Activated CD4-positive, alpha-beta T cell treated with anti-CD3 and anti-CD28 coated beads for 36 hours (primary cell): ENCODE results near the gene LHX8. TPM values are rescaled to one million over a fixed set of nuclear protein-coding genes. Genes with fewer than 3 reads are reported as not detected.
"Not testable (repeated sequence)": the region's sequence is repeated elsewhere in the genome, so short reads cannot be mapped to it uniquely, and the experiment has no call there.

Experiments
- ATAC-seq: fragments of 200-7000 bp; cut with Tn5 transposase; one replicate; pipeline ENCODE4 v1.10.0; 2021; ENCODE audit warnings: mild to moderate bottlenecking, moderate library complexity
- CTCF ChIA-PET: fragments of 350-600 bp; sonication (Branson Sonifier 250); formaldehyde crosslinking; loops from one replicate; lab custom pipeline; 2021; ENCODE audit warnings: antibody characterized with exemption; lab: Charles Lee
- POLR2A ChIA-PET: fragments of 350-600 bp; sonication (Branson Sonifier 250); formaldehyde crosslinking; loops from one replicate; lab custom pipeline; 2021; ENCODE audit warnings: antibody characterized with exemption, inconsistent platforms; lab: Charles Lee
- DNase-seq: peaks from one replicate; pipeline ENCODE4 v3.0.0-alpha.2; 2020
- H3K27ac Mint-ChIP-seq: one replicate; pipeline ENCODE4 v1.8.0; 2021; ENCODE audit warnings: mixed read lengths
- H3K27me3 Mint-ChIP-seq: one replicate; pipeline ENCODE4 v1.8.0; 2021; ENCODE audit warnings: mixed read lengths
- H3K36me3 Mint-ChIP-seq: one replicate; pipeline ENCODE4 v1.8.0; 2021; ENCODE audit warnings: low read depth, mixed read lengths
- H3K4me1 Mint-ChIP-seq: one replicate; pipeline ENCODE4 v1.8.0; 2021; ENCODE audit warnings: mixed read lengths
- H3K4me3 Mint-ChIP-seq: one replicate; pipeline ENCODE4 v1.8.0; 2021; ENCODE audit warnings: mild to moderate bottlenecking, moderate library complexity, mixed read lengths
- H3K9me3 Mint-ChIP-seq: one replicate; pipeline ENCODE4 v1.8.0; 2021; ENCODE audit warnings: low read depth, mixed read lengths
- intact Hi-C, 2 experiments: fragments of 100-400 bp; cut with DNase I in 1 of 2; cut with micrococcal nuclease in 1 of 2; formaldehyde crosslinking; loops; one replicate each; pipeline versions ENCODE4 v1.14.2 to v1.15.1; 2022 to 2024; cut with DNase I, micrococcal nuclease
- total RNA-seq, 2 experiments: library from RNA; stranded (reverse); gene quantifications; one replicate each; pipeline ENCODE4 v1.2.3, GENCODE V29; 2021

LHX8 gene
- total RNA-seq, 2 experiments from 2014 or later = not detected

GRCh38 chr1:75172556-75172955 is 38.4 kb downstream of the LHX8 start:
- ATAC-seq (no peak), DNase-seq (no peak)
- ChIA-PET CTCF (interaction anchor here (1.1 to 1.6 kb wide), 2 partner anchors 10 to 12 kb away, joined by 3 to 4 read pairs; no protein-coding TSS in a partner anchor), POLR2A (no interaction called here)
- Mint-ChIP-seq H3K36me3 (no peaks in the 10 kb centered on the region), H3K4me3 (no peak overlapping the region), H3K9me3 (peaks cover 6% of the 10 kb centered on the region), H3K4me1 (no peaks in the 10 kb centered on the region), H3K27ac (no peak overlapping the region), H3K27me3 (no peaks in the 10 kb centered on the region)
- intact Hi-C loops = no loop called here

DNA sequence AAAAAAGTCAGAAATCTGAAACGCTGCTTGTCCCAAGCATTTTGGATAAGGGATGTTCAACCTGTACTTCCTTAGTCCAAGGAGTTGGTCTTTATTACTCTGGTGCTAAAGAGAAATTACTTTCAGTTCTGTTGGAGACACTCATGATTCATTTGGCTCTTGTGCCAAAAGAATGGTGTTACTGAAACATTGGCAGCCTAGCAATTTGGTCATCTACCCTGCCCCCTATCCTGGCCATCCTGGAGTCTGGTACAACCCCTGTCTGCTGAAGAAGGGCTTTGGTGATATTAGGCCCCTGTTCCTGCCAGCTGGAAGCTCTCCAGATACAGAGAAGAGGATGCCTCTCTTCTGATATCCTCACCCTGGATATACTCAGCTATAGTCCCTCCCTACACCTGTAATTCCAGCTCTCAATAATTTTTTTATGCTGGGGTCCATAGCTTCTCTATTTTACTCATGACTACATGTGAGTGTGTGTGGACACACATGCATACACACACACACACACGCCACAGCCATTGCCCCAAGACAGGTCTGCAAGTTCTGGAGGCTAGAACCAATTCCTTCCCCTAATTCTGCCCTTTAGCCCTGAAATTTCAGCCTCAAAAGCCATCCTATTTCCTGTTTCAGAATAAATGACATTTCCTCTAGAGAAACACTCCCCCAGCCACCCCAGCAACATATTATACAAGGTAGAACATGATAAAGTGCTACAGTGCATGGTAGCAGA is 40.0 kb downstream of the LHX8 start:
- H3K27ac Mint-ChIP-seq = no peak overlapping the region
- intact Hi-C loops = no loop called here
- ChIA-PET POLR2A (no interaction called here), CTCF (no interaction called here)
- H3K27me3 Mint-ChIP-seq = no peaks in the 10 kb centered on the region
- DNase-seq (no peak), ATAC-seq (no peak)
- no peaks in the 10 kb centered on the region for H3K36me3 Mint-ChIP-seq
- peaks cover 6% of the 10 kb centered on the region for H3K9me3 Mint-ChIP-seq
- H3K4me1 Mint-ChIP-seq = no peaks in the 10 kb centered on the region
- no peak overlapping the region for H3K4me3 Mint-ChIP-seq

- H3K9me3 Mint-ChIP-seq, H3K4me1 Mint-ChIP-seq, POLR2A ChIA-PET, ATAC-seq, intact Hi-C loops, H3K27ac Mint-ChIP-seq, H3K36me3 Mint-ChIP-seq, H3K4me3 Mint-ChIP-seq, H3K27me3 Mint-ChIP-seq, DNase-seq: not testable (repeated sequence)
- CTCF ChIA-PET = interaction anchor here (1.1 kb wide), 1 partner anchor 21 kb away, joined by 3 read pairs; no protein-coding TSS in a partner anchor
Observed at GRCh38 chr1:75181214-75181955, 47.2 kb downstream of the LHX8 start.

- DNase-seq (no peak), ATAC-seq (no peak)
- no peak overlapping the region for H3K4me3 Mint-ChIP-seq
- no peaks in the 10 kb centered on the region for H3K36me3 Mint-ChIP-seq
- no peaks in the 10 kb centered on the region for H3K4me1 Mint-ChIP-seq
- peaks cover 2% of the 10 kb centered on the region for H3K27me3 Mint-ChIP-seq
- H3K9me3 Mint-ChIP-seq = no peaks in the 10 kb centered on the region
- no peak overlapping the region for H3K27ac Mint-ChIP-seq
- ChIA-PET POLR2A (no interaction called here), CTCF (interaction anchor here (0.6 kb wide), 1 partner anchor 25 kb away, joined by 3 read pairs; no protein-coding TSS in a partner anchor)
- intact Hi-C loops = no loop called here
Observed at GRCh38 chr1:75188892-75189291, 54.7 kb downstream of the LHX8 start.

DNA sequence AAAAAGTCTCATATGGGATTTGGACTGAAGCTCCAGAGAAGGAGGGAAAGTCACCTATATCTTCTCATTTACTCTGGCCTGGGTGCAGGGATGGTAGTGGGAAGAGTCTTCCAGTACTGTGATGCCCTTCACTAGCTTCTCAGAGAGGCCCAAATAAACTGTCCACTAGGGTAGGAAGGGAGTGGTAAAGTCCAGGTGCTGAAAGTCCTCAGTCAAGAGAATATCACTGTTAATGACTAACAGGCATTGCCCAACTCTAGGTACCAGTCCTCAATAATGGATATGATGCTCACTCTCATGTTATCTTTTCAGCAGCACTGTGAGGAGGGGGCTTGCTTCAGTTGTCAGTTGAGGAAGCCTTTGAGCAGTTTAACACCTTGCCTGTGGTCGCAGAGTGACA is 64.0 kb downstream of the LHX8 start:
- Mint-ChIP-seq H3K27ac (no peak overlapping the region), H3K4me1 (no peaks in the 10 kb centered on the region), H3K36me3 (no peaks in the 10 kb centered on the region), H3K27me3 (no peaks in the 10 kb centered on the region), H3K9me3 (no peaks in the 10 kb centered on the region), H3K4me3 (no peak overlapping the region)
- ChIA-PET CTCF (no interaction called here), POLR2A (no interaction called here)
- ATAC-seq (no peak), DNase-seq (no peak)
- intact Hi-C loops = loop anchor here in 1 of 2 experiments (10.0 kb wide), 1 partner anchor 403 kb away; no protein-coding TSS in a partner anchor

DNA sequence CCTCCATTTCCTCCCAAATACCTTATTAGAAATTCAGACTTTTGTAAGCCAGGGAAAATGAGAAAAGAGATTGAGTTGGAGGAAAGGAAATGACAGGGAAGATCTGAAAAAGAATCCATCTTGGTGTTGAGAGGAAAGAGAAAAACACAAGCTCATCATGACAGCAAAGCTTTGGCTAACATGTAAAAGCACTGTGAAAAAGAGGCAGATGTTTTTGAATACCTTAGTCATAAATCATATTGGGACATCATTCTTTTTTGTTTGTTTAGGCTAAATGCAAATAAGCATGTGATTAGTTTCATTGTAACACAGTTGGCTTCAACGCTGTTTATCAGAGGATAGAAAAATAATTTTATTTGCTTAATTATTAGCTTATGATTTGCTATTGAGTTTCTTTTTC is 64.6 kb downstream of the LHX8 start:
- ATAC-seq = no peak
- POLR2A ChIA-PET = no interaction called here
- Mint-ChIP-seq H3K36me3 (no peaks in the 10 kb centered on the region), H3K27ac (no peak overlapping the region), H3K27me3 (peaks cover under 1% of the 10 kb centered on the region), H3K4me3 (no peak overlapping the region), H3K9me3 (no peaks in the 10 kb centered on the region), H3K4me1 (no peaks in the 10 kb centered on the region)
- DNase-seq = no peak
- CTCF ChIA-PET = no interaction called here
- intact Hi-C loops = loop anchor here in 1 of 2 experiments (10.0 kb wide), 1 partner anchor 404 kb away; no protein-coding TSS in a partner anchor

DNA sequence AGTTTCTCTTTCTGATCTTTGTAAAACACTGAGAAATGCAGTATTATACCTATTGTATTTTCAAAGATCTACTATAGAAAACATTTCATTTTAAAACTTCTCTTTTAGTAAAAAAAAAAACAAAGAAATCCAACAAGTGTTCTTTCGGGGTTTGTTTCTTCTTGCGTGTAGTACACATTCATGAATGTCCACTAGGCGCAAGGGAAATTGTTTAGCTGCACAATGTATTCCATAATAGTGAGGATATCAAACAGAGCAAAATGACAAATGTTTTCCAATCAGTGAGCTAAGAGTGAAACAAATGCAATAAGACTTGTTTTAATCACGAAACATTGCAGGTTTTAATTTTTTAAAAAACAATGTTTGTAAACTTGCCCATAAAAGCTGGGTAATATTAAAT is 68.6 kb downstream of the LHX8 start:
- ChIA-PET CTCF (interaction anchor here (0.6 to 2.8 kb wide), 5 partner anchors 22 to 1948 kb away, joined by 3 to 17 read pairs (median 3); no protein-coding TSS in a partner anchor), POLR2A (no interaction called here)
- intact Hi-C loops = loop anchor here (1.0 kb wide), 1 partner anchor 430 kb away; no protein-coding TSS in a partner anchor
- Mint-ChIP-seq H3K4me3 (no peak overlapping the region), H3K9me3 (no peaks in the 10 kb centered on the region), H3K4me1 (no peaks in the 10 kb centered on the region), H3K36me3 (no peaks in the 10 kb centered on the region), H3K27me3 (peaks cover 1% of the 10 kb centered on the region), H3K27ac (no peak overlapping the region)
- DNase-seq = no peak
- ATAC-seq = no peak

- intact Hi-C loops = loop anchor here (1.0 kb wide), 1 partner anchor 431 kb away; no protein-coding TSS in a partner anchor
- no peaks in the 10 kb centered on the region for H3K9me3 Mint-ChIP-seq
- H3K27ac Mint-ChIP-seq = no peak overlapping the region
- H3K36me3 Mint-ChIP-seq = no peaks in the 10 kb centered on the region
- ChIA-PET CTCF (interaction anchor here (0.6 to 2.8 kb wide), 6 partner anchors 23 to 1949 kb away, joined by 3 to 17 read pairs (median 3); no protein-coding TSS in a partner anchor), POLR2A (no interaction called here)
- ATAC-seq (no peak), DNase-seq (no peak)
- H3K4me3 Mint-ChIP-seq = no peak overlapping the region
- H3K27me3 Mint-ChIP-seq = peaks cover 1% of the 10 kb centered on the region
- no peaks in the 10 kb centered on the region for H3K4me1 Mint-ChIP-seq
Observed at GRCh38 chr1:75203415-75204277, 69.5 kb downstream of the LHX8 start.

GRCh38 chr1:75208862-75209261 is 74.7 kb downstream of the LHX8 start:
- CTCF ChIA-PET = interaction anchor here (0.9 kb wide), 1 partner anchor 437 kb away, joined by 3 read pairs; no protein-coding TSS in a partner anchor

More at GRCh38 chr1:75208862-75209261, 74.7 kb downstream of the LHX8 start:
- H3K4me1 Mint-ChIP-seq = no peaks in the 10 kb centered on the region
- H3K4me3 Mint-ChIP-seq = no peak overlapping the region
- H3K27ac Mint-ChIP-seq = no peak overlapping the region
- no peak for DNase-seq
- no peaks in the 10 kb centered on the region for H3K36me3 Mint-ChIP-seq
- intact Hi-C loops = no loop called here
- H3K27me3 Mint-ChIP-seq = peaks cover under 1% of the 10 kb centered on the region
- POLR2A ChIA-PET = no interaction called here
- ATAC-seq = no peak
- no peaks in the 10 kb centered on the region for H3K9me3 Mint-ChIP-seq
